Measurements from ENCODE around the gene WIPF3. TPM values are rescaled to one million over a fixed set of nuclear protein-coding genes. Genes with fewer than 3 reads are reported as not detected.

The WIPF3 gene
- total RNA-seq, 1 experiment from 2014 or later, result not detected

GRCh38 chr7:29844559-29844958, 38.3 kb downstream of the WIPF3 start:
- DNase-seq (ENCODE audit: low read depth), result no peak

- DNase-seq (ENCODE audit: low read depth), result no peak
These were observed 41.2 kb downstream of the WIPF3 start for GRCh38 chr7:29847496-29847895.

- no peak for DNase-seq (ENCODE audit: low read depth)
These were observed 41.6 kb downstream of the WIPF3 start for GRCh38 chr7:29847916-29848315.

GRCh38 chr7:29848941-29849340, 42.6 kb downstream of the WIPF3 start:
- no peak for DNase-seq (ENCODE audit: low read depth)

GRCh38 chr7:29851487-29851886, 45.2 kb downstream of the WIPF3 start:
- no peak for DNase-seq (ENCODE audit: low read depth)

- no peak for DNase-seq (ENCODE audit: low read depth)
These were observed 46.1 kb downstream of the WIPF3 start for GRCh38 chr7:29852457-29852856.

GRCh38 chr7:29853072-29853471, 46.8 kb downstream of the WIPF3 start:
- no peak for DNase-seq (ENCODE audit: low read depth)

- no peak for DNase-seq (ENCODE audit: low read depth)
These were observed 47.5 kb downstream of the WIPF3 start for GRCh38 chr7:29853789-29854188.

GRCh38 chr7:29854257-29854938, 48.1 kb downstream of the WIPF3 start:
- DNase-seq (ENCODE audit: low read depth), result no peak

- DNase-seq (ENCODE audit: low read depth), result no peak
These were observed 51.3 kb downstream of the WIPF3 start for GRCh38 chr7:29857654-29858053.

GRCh38 chr7:29858191-29858951, 52.1 kb downstream of the WIPF3 start:
- DNase-seq (ENCODE audit: low read depth), result peak; percentile 88

GRCh38 chr7:29859104-29859503, 52.8 kb downstream of the WIPF3 start:
- no peak for DNase-seq (ENCODE audit: low read depth)

- no peak for DNase-seq (ENCODE audit: low read depth)
These were observed 53.3 kb downstream of the WIPF3 start for GRCh38 chr7:29859524-29860185.

GRCh38 chr7:29860186-29860585, 53.9 kb downstream of the WIPF3 start:
- DNase-seq (ENCODE audit: low read depth), result no peak

- no peak for DNase-seq (ENCODE audit: low read depth)
These were observed 55.6 kb downstream of the WIPF3 start for GRCh38 chr7:29861884-29862283.

GRCh38 chr7:29864656-29865055, 58.3 kb downstream of the WIPF3 start:
- DNase-seq (ENCODE audit: low read depth), result no peak

GRCh38 chr7:29865526-29865925, 59.2 kb downstream of the WIPF3 start:
- peak; percentile 84 for DNase-seq (ENCODE audit: low read depth)

- no peak for DNase-seq (ENCODE audit: low read depth)
These were observed 60.2 kb downstream of the WIPF3 start for GRCh38 chr7:29866490-29866930.

- DNase-seq (ENCODE audit: low read depth), result peak; percentile 43
These were observed 65.6 kb downstream of the WIPF3 start for GRCh38 chr7:29871787-29872398.

- no peak for DNase-seq (ENCODE audit: low read depth)
These were observed 67.5 kb downstream of the WIPF3 start for GRCh38 chr7:29873644-29874294.

GRCh38 chr7:29875741-29876140, 69.4 kb downstream of the WIPF3 start:
- no peak for DNase-seq (ENCODE audit: low read depth)

GRCh38 chr7:29877196-29877595, 70.9 kb downstream of the WIPF3 start:
- DNase-seq (ENCODE audit: low read depth), result peak; percentile 36

Measured in LHCN-M2 (cell line).